ENCODE results near the gene HSFX4.
"Not testable (repeated sequence)": the region's sequence is repeated elsewhere in the genome, so short reads cannot be mapped to it uniquely, and the experiment has no call there.

GRCh38 chrX:149928635-149929034, 738 bp upstream of the HSFX4 start:
- TF ChIP-seq EZH2 (IDR thresholded peaks at IDR 0.05; ENCODE audit: borderline replicate concordance, low read length): not testable (repeated sequence)
- TF ChIP-seq, protein P1, sequence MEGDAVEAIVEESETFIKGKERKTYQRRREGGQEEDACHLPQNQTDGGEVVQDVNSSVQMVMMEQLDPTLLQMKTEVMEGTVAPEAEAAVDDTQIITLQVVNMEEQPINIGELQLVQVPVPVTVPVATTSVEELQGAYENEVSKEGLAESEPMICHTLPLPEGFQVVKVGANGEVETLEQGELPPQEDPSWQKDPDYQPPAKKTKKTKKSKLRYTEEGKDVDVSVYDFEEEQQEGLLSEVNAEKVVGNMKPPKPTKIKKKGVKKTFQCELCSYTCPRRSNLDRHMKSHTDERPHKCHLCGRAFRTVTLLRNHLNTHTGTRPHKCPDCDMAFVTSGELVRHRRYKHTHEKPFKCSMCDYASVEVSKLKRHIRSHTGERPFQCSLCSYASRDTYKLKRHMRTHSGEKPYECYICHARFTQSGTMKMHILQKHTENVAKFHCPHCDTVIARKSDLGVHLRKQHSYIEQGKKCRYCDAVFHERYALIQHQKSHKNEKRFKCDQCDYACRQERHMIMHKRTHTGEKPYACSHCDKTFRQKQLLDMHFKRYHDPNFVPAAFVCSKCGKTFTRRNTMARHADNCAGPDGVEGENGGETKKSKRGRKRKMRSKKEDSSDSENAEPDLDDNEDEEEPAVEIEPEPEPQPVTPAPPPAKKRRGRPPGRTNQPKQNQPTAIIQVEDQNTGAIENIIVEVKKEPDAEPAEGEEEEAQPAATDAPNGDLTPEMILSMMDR (conservative IDR thresholded peaks at IDR 0.05 in 1 of 2, IDR thresholded peaks at IDR 0.05 in 1 of 2; ENCODE audit: extremely low read depth in 1 of 2, insufficient read depth in 1 of 2, low read depth in 1 of 2, low read length in 2 of 2): not testable (repeated sequence)

Data from mammary epithelial cell (primary cell).